Measurements from ENCODE around the gene NPIPA1. TPM values are rescaled to one million over a fixed set of nuclear protein-coding genes. Genes with fewer than 3 reads are reported as not detected.
A peak's percentile ranks its signal among the peaks of the same experiment; 100 is the strongest.

The NPIPA1 gene
- total and polyA plus RNA-seq, 9 of the 15 experiments (the other 6 are each of a cell fraction or from before 2014, with no cell fraction given) = 8.2 to 48.7 (median 27.2) TPM

DNA sequence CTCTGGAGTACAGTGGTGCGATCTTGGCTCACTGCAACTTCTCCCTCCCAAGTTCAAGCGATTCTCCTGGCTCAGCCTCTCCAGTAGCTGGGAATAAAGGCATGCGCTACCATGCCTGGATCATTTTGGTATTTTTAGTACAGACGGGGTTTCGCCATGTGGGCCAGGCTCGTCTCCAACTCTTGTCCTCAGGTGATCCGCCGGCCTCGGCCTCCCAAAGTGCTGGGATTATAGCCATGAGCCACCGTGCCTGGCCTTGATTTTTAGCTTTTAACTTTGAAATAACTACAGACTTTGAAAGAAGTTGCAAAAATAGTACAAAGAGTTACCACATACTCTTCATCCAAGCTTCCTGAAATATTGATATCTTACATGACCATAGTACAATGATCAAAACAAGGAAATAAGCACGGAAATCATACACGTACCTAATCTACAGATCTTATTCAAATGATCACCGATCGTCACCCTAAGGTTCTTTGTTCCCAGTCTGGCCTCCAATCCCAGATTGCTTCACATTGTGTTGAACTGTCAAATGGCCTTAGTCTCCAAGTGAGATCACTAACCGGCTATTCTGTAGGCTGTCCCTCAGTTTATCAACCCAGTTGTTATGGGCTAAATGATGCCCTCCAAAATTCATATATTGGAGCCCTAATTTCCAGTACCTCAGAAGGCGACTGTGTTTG is 18.4 kb downstream of the NPIPA1 start (continued):
- TF ChIP-seq, protein P1, sequence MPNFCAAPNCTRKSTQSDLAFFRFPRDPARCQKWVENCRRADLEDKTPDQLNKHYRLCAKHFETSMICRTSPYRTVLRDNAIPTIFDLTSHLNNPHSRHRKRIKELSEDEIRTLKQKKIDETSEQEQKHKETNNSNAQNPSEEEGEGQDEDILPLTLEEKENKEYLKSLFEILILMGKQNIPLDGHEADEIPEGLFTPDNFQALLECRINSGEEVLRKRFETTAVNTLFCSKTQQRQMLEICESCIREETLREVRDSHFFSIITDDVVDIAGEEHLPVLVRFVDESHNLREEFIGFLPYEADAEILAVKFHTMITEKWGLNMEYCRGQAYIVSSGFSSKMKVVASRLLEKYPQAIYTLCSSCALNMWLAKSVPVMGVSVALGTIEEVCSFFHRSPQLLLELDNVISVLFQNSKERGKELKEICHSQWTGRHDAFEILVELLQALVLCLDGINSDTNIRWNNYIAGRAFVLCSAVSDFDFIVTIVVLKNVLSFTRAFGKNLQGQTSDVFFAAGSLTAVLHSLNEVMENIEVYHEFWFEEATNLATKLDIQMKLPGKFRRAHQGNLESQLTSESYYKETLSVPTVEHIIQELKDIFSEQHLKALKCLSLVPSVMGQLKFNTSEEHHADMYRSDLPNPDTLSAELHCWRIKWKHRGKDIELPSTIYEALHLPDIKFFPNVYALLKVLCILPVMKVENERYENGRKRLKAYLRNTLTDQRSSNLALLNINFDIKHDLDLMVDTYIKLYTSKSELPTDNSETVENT (CRISPR knock-in tag; IDR thresholded peaks at IDR 0.05) = no peak

DNA sequence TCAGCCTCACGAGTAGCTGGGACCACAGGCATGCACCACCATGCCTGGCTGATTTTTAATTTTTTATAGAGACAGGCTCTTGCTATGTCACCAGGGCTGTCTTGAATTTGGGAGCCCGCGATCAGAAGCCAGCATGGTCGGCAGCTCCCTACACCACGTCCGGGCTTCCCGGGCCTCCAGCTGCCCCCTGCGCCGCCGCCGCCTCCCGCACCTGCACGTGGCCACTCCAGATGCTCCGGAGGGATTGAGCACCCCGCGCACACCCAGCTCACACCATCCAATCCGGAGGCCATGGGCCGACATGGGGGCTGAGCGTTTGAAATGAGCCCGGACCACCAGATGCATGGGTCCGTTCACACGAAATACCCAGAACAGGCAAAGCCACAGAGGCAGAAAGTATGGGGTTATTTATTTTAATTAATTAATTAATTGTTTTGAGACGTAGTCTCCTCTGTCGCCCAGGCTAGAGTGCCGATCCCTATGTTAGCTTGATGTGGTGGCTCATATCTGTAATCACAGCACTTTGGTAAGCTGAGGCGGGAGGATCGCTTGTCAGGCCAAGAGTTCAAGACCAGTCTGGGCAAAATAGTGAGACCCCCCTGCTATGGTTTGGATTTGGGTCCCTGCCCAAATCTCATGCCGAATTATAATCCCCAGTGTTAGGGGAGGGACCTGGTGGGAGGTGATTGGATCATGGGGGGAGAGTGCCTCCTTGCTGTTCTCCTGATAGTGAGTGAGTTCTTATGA is 20.5 kb downstream of the NPIPA1 start:
- Histone ChIP-seq H3K9me3 (replicated peaks; ENCODE audit: control insufficient read depth, insufficient read depth, low read depth, low read length) (no peaks in the 10 kb centered on the region), H3K9ac (ENCODE audit: insufficient read depth in 1 of 2, low read depth in 2 of 2, low read length in 2 of 2) (no peak overlapping the region), H3K27ac (ENCODE audit: extremely low read depth, low read depth, low read length) (no peak overlapping the region), H2AFZ (ENCODE audit: low read depth, low read length) (no peak overlapping the region), H3K4me2 (ENCODE audit: insufficient read depth, low read length) (no peak overlapping the region), H4K20me1 (replicated peaks; ENCODE audit: control insufficient read depth, insufficient read depth, low read length) (no peaks in the 10 kb centered on the region), H3K4me1 (replicated peaks in 1 of 2; ENCODE audit: control insufficient read depth in 2 of 2, insufficient read depth in 2 of 2, low read length in 2 of 2) (peaks cover 5 to 6% of the 10 kb centered on the region in 2 experiments; a peak in 4 of 5 replicates), H3K36me3 (ENCODE audit: control insufficient read depth, insufficient read depth, low read length) (no peaks in the 10 kb centered on the region), H3K27me3 (ENCODE audit: control insufficient read depth in 2 of 2, insufficient read depth in 2 of 2, low read length in 2 of 2) (peaks cover 19 to 21% of the 10 kb centered on the region in 2 experiments; a peak in 4 of 5 replicates), H3K79me2 (ENCODE audit: control insufficient read depth, insufficient read depth, low read length) (no peaks in the 10 kb centered on the region), H3K4me3 (no peak overlapping the region), H3K9me1 (ENCODE audit: control insufficient read depth, insufficient read depth, low read length) (no peaks in the 10 kb centered on the region)
- TF ChIP-seq, protein P2, sequence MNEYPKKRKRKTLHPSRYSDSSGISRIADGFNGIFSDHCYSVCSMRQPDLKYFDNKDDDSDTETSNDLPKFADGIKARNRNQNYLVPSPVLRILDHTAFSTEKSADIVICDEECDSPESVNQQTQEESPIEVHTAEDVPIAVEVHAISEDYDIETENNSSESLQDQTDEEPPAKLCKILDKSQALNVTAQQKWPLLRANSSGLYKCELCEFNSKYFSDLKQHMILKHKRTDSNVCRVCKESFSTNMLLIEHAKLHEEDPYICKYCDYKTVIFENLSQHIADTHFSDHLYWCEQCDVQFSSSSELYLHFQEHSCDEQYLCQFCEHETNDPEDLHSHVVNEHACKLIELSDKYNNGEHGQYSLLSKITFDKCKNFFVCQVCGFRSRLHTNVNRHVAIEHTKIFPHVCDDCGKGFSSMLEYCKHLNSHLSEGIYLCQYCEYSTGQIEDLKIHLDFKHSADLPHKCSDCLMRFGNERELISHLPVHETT (CRISPR knock-in tag; conservative IDR thresholded peaks at IDR 0.05 in 1 of 2, IDR thresholded peaks at IDR 0.05 in 1 of 2) = 0 out of 4 replicates have a peak, but pooled peaks of 1 of the 2 experiments have one; percentile 19
- TF ChIP-seq MECOM (CRISPR knock-in tag; IDR thresholded peaks at IDR 0.05) = no peak
- TF ChIP-seq ZNF707 (CRISPR knock-in tag; conservative IDR thresholded peaks at IDR 0.05) = no peak
- TF ChIP-seq ARNT (IDR thresholded peaks at IDR 0.05) = no peak
- DNase-seq (ENCODE audit: extremely low read depth in 1 of 4, low spot score in 3 of 4) (peak in 1 of 4 experiments; percentile 11), ATAC-seq (no peak), FAIRE-seq (no peak)
- in situ Hi-C loops (cut with MboI) = loop anchor here (5.0 kb wide), 1 partner anchor 1390 kb away; no protein-coding TSS in a partner anchor
- CTCF ChIA-PET (ENCODE audit: low intra/inter-chr PET ratio) = no interaction called here
- BruUV-seq (replicated peaks) = no TSS peak
- 51% methylated on average over 28 of the region's 28 CpGs for WGBS (ENCODE audit: insufficient coverage, low coverage, missing lambda C conversion rate)
- POLR2A ChIA-PET = no interaction called here
- intact Hi-C loops (cut with micrococcal nuclease) = no loop called here
